ENCODE results near the gene TREH.
"Not testable (repeated sequence)": the region's sequence is repeated elsewhere in the genome, so short reads cannot be mapped to it uniquely, and the experiment has no call there.

The TREH gene

GRCh38 chr11:118679483-118679882, at the start of gene TREH:
Gene TREH, minus strand, starts transcription at chr11:118679650. Its CDS starts 23 bp downstream, at chr11:118679627.
- no peak for DNase-seq (ENCODE audit: low read depth)

GRCh38 chr11:118728112-118728511, 48.7 kb upstream of the TREH start:
- DNase-seq (ENCODE audit: low read depth) = not testable (repeated sequence)

GRCh38 chr11:118727721-118728066, 48.2 kb upstream of the TREH start:
- not testable (repeated sequence) for DNase-seq (ENCODE audit: low read depth)

- DNase-seq (ENCODE audit: low read depth) = not testable (repeated sequence)
Measured at GRCh38 chr11:118727001-118727720, 47.7 kb upstream of the TREH start.

- DNase-seq (ENCODE audit: low read depth) = not testable (repeated sequence)
Measured at GRCh38 chr11:118721478-118722015, 42.1 kb upstream of the TREH start.

- not testable (repeated sequence) for DNase-seq (ENCODE audit: low read depth)
Measured at GRCh38 chr11:118720740-118721139, 41.3 kb upstream of the TREH start.

GRCh38 chr11:118720078-118720477, 40.6 kb upstream of the TREH start:
- DNase-seq (ENCODE audit: low read depth) = not testable (repeated sequence)

GRCh38 chr11:118718562-118718961, 39.1 kb upstream of the TREH start:
- DNase-seq (ENCODE audit: low read depth) = not testable (repeated sequence)

- not testable (repeated sequence) for DNase-seq (ENCODE audit: low read depth)
Measured at GRCh38 chr11:118717733-118718132, 38.3 kb upstream of the TREH start.

- DNase-seq (ENCODE audit: low read depth) = not testable (repeated sequence)
Measured at GRCh38 chr11:118717221-118717620, 37.8 kb upstream of the TREH start.

GRCh38 chr11:118715837-118716260, 36.4 kb upstream of the TREH start:
- DNase-seq (ENCODE audit: low read depth) = no peak

GRCh38 chr11:118715245-118715831, 35.9 kb upstream of the TREH start:
- no peak for DNase-seq (ENCODE audit: low read depth)

GRCh38 chr11:118714816-118715215, 35.4 kb upstream of the TREH start:
- DNase-seq (ENCODE audit: low read depth) = no peak

GRCh38 chr11:118714416-118714815, 35.0 kb upstream of the TREH start:
- DNase-seq (ENCODE audit: low read depth) = not testable (repeated sequence)

- DNase-seq (ENCODE audit: low read depth) = no peak
Measured at GRCh38 chr11:118708296-118708695, 28.8 kb upstream of the TREH start.

GRCh38 chr11:118706546-118706825, 27.0 kb upstream of the TREH start:
- no peak for DNase-seq (ENCODE audit: low read depth)

- DNase-seq (ENCODE audit: low read depth) = no peak
Measured at GRCh38 chr11:118705791-118706545, 26.5 kb upstream of the TREH start.

GRCh38 chr11:118705111-118705741, 25.8 kb upstream of the TREH start:
- DNase-seq (ENCODE audit: low read depth) = peak; percentile 24

GRCh38 chr11:118703563-118704106, 24.2 kb upstream of the TREH start:
- no peak for DNase-seq (ENCODE audit: low read depth)

GRCh38 chr11:118699506-118700220, 20.2 kb upstream of the TREH start:
- peak; percentile 54 for DNase-seq (ENCODE audit: low read depth)

GRCh38 chr11:118697346-118697745, 17.9 kb upstream of the TREH start:
- no peak for DNase-seq (ENCODE audit: low read depth)

All from stimulated activated CD8-positive, alpha-beta memory T cell treated with anti-CD3 and anti-CD28 coated beads, Interleukin-12 subunit alpha, Interleukin-12 subunit beta, amount 100 ng/mL, for 1 hour (primary cell).